HG02840 (cell line): ENCODE measurements around the gene ZNHIT6.

Source experiments
- ATAC-seq: cut with Tn5 transposase; IDR thresholded peaks from one replicate; pipeline ENCODE4 v1.9.1; 2021; ENCODE audit warnings: mild to moderate bottlenecking, moderate library complexity, moderate number of reproducible peaks; ENCODE audit not compliant: unreplicated experiment, low FRiP score

Gene ZNHIT6

GRCh38 chr1:85601901-85602300 is 106.3 kb downstream of the ZNHIT6 start:
- no peak for ATAC-seq

DNA sequence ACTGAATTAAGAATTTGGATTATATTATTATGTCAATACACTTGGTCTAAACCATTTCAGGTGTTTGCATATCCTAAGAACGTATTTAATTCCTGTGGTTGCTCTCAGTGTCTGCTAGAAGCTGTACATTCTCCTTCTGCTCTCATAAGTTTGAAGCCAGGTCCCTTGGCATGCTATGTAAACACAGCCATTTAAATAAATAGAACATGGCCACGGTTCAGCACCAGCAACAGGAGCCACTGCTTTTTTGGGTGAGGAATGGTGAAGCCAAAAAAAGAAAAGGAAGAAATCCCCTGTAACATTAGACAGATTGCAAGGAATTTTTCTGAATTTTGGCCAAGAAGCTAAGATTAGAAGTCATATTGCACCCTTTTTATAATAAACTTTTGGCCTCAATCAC is 108.6 kb downstream of the ZNHIT6 start:
- ATAC-seq = no peak
